ENCODE data around the gene BAZ2B.

DNA sequence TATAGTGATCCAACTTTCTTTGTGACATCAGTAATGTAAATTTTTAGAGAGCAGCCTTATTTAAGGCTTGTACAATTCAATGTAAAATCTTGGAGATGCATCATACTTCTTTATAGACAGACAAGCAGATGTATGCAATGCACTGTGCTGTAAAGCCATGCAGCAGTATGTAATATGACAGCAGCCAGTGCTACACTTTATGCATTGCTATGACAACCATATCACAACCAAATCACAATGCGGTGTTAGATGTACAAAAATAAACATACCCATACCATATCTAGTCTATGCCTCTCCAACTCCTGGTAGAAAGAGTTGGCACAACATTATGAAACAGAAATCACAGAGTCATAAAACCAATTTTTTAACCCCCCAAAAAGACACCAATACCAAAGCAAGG, 219.5 kb downstream of the BAZ2B start:
- TF ChIP-seq, protein P1, sequence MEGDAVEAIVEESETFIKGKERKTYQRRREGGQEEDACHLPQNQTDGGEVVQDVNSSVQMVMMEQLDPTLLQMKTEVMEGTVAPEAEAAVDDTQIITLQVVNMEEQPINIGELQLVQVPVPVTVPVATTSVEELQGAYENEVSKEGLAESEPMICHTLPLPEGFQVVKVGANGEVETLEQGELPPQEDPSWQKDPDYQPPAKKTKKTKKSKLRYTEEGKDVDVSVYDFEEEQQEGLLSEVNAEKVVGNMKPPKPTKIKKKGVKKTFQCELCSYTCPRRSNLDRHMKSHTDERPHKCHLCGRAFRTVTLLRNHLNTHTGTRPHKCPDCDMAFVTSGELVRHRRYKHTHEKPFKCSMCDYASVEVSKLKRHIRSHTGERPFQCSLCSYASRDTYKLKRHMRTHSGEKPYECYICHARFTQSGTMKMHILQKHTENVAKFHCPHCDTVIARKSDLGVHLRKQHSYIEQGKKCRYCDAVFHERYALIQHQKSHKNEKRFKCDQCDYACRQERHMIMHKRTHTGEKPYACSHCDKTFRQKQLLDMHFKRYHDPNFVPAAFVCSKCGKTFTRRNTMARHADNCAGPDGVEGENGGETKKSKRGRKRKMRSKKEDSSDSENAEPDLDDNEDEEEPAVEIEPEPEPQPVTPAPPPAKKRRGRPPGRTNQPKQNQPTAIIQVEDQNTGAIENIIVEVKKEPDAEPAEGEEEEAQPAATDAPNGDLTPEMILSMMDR (IDR thresholded peaks at IDR 0.05), result no peak
- no peak for TF ChIP-seq POLR2A (IDR thresholded peaks at IDR 0.05)

Data from right lobe of liver (tissue), 4 donors.